Activated naive CD8-positive, alpha-beta T cell treated with anti-CD3 and anti-CD28 coated beads, Interleukin-2, amount 10 ng/mL, durations not matched to agents 7 days and 5 days (primary cell): ENCODE measurements around the gene CACNA2D2. TPM values are rescaled to one million over a fixed set of nuclear protein-coding genes. Genes with fewer than 3 reads are reported as not detected.
A peak's percentile ranks its signal among the peaks of the same experiment; 100 is the strongest.

Source experiments
- ATAC-seq: fragments of 150-1000 bp; cut with Tn5 transposase; one replicate; pipeline ENCODE4 v1.10.0; 2021; ENCODE audit warnings: low read depth, moderate library complexity
- POLR2A ChIA-PET: fragments of 350-600 bp; sonication (Branson Sonifier 250); formaldehyde crosslinking; loops from one replicate; lab custom pipeline; 2021; ENCODE audit warnings: antibody characterized with exemption; lab: Charles Lee
- DNase-seq: peaks from one replicate; pipeline ENCODE4 v3.0.0; 2021
- H3K27ac Mint-ChIP-seq: one replicate; pipeline ENCODE4 v1.8.0; 2022; ENCODE audit warnings: mild to moderate bottlenecking, mixed read lengths
- H3K27me3 Mint-ChIP-seq: one replicate; pipeline ENCODE4 v1.8.0; 2022; ENCODE audit warnings: mild to moderate bottlenecking, moderate library complexity, mixed read lengths
- H3K36me3 Mint-ChIP-seq: one replicate; pipeline ENCODE4 v1.8.0; 2021; ENCODE audit warnings: mild to moderate bottlenecking, mixed read lengths
- H3K4me1 Mint-ChIP-seq: one replicate; pipeline ENCODE4 v1.8.0; 2021; ENCODE audit warnings: mixed read lengths
- H3K4me3 Mint-ChIP-seq: one replicate; pipeline ENCODE4 v1.8.0; 2022; ENCODE audit warnings: mild to moderate bottlenecking, moderate library complexity, mixed read lengths
- H3K9me3 Mint-ChIP-seq: one replicate; pipeline ENCODE4 v1.8.0; 2021; ENCODE audit warnings: mixed read lengths
- total RNA-seq, 2 experiments: library from RNA; stranded (reverse); gene quantifications; one replicate each; pipeline ENCODE4 v1.2.3, GENCODE V29; 2021

Gene CACNA2D2
- total RNA-seq, 2 experiments from 2014 or later: 2.1 to 2.5 TPM

DNA sequence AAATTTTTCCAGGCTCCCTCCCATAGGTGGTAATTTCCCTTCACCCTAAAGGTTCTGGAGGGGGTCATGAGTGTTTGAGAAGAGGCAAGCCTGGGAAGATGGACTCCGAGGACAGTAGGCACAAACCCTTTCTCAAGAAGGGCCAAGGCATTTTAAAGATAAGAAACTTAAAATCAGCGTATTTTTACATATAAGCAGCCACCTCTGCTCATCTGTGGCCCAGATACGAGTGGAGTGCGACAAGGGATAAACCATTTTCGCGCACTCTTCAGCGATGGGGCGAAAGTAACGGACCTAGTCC is 163.3 kb downstream of the CACNA2D2 start:
- ATAC-seq (no peak), DNase-seq (no peak)
- Mint-ChIP-seq H3K27me3 (no peaks in the 10 kb centered on the region), H3K27ac (peak overlapping the region; percentile 99), H3K4me3 (peak overlapping the region; percentile 99), H3K36me3 (peaks cover 43% of the 10 kb centered on the region), H3K9me3 (no peaks in the 10 kb centered on the region), H3K4me1 (peaks cover 32% of the 10 kb centered on the region)
- POLR2A ChIA-PET: interaction anchor here (0.8 to 10.5 kb wide), 17 partner anchors 11 to 1045 kb away, joined by 3 to 439 read pairs (median 5); partner anchors contain the start of genes C3orf18, CISH, CYB561D2 and HEMK1

DNA sequence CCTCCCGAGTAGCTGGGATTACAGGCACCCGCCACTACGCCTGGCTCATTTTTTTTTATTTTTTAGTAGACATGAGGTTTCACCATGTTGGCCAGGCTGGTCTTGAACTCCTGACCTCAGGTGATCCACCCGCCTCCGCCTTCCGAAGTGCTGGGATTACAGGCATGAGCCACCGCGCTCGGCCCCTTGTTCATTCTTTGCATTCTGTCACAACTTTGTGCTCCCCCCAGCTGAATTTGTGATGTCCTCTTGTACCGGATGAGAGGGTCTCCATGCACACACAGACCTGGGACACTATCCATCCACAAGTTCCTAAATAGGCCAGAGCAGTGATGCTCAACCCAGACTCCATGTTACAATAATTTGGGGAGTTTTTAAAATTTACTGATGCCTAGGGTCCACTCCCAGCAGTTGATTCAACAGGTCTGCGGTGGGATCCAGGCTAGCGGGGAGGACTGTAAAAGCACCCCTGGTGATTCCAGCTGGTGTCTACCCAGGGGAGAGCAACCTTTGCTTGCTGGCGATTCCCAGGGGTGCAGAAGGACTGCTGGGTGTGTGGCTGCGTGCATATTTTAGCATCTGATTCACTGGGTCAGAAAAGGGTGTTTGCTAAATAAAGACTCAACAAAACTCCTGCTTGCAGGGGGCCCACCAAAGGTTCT is 163.8 kb downstream of the CACNA2D2 start:
- Mint-ChIP-seq H3K4me3 (peak overlapping the region; percentile 99), H3K36me3 (peaks cover 41% of the 10 kb centered on the region), H3K4me1 (peaks cover 32% of the 10 kb centered on the region), H3K27ac (peak overlapping the region; percentile 99), H3K27me3 (no peaks in the 10 kb centered on the region), H3K9me3 (no peaks in the 10 kb centered on the region)
- DNase-seq: no peak
- ATAC-seq: no peak
- POLR2A ChIA-PET: interaction anchor here (0.8 to 10.5 kb wide), 15 partner anchors 9 to 536 kb away, joined by 3 to 439 read pairs (median 30); partner anchors contain the start of genes C3orf18, CISH, CYB561D2 and HEMK1

DNA sequence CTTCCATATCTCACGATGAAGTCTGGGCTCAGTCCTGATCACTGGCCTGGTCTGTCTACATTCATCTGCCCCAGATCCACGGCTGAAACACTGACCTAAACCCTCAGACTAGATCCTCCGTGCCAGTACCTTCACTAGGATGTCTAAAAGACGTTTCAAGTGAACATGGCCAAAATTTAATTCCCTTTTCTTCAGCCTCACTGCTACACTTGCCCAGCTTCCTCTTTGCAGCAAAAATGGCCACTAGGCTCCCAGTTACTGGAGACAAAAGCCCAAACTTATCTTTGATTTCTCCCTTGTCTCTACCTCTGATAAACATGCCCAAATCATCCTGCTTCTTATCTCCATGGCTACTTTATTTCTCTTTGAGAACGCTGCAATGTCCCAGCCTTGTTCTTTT is 164.5 kb downstream of the CACNA2D2 start:
- peaks cover 38% of the 10 kb centered on the region for H3K4me1 Mint-ChIP-seq
- POLR2A ChIA-PET: interaction anchor here (0.6 to 10.5 kb wide), 12 partner anchors 10 to 988 kb away, joined by 3 to 439 read pairs (median 36); partner anchors contain the start of genes C3orf18, CISH, CYB561D2 and GNAI2
- H3K36me3 Mint-ChIP-seq: peaks cover 45% of the 10 kb centered on the region
- H3K9me3 Mint-ChIP-seq: no peaks in the 10 kb centered on the region
- peak overlapping the region; percentile 99 for H3K27ac Mint-ChIP-seq
- no peak for ATAC-seq
- peak overlapping the region; percentile 99 for H3K4me3 Mint-ChIP-seq
- DNase-seq: no peak
- H3K27me3 Mint-ChIP-seq: no peaks in the 10 kb centered on the region

DNA sequence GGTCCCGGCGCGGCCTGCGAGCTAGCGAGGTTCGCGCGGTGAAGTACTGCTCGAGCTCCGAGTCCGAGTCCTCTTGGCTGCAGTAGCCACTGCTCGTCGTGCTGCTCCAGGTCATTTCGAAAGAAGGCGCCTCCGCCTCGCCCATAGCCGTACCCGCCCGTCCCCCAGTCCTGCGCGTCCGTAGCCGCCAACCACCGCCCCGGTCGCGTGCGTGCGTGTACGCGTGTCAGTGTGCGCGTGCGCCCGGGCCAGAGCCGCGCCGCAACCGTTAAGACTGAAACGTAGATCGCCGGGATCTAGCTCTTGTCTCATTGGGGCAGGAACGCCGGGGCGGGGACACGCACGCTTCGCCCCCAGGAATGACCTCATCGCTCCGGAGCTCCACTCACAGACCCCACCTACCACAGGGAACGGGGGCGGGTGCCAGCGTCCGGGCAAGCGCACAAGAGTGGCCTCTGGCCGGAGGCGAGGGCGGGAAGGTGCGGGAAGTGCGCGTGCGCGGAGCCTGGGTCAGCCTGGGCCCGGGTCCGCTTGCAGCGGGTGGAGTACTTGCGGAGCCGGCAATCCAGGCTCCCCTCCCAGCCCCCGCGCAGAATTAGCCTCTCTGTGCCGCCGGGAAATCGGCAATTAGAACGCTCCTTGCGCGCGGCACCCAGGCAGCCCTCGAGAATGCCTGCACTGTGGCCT is 166.1 kb downstream of the CACNA2D2 start:
- peaks cover 43% of the 10 kb centered on the region for H3K4me1 Mint-ChIP-seq
- DNase-seq (peak; percentile 93), ATAC-seq (peak; percentile 69)
- H3K36me3 Mint-ChIP-seq: peaks cover 50% of the 10 kb centered on the region
- H3K27me3 Mint-ChIP-seq: no peaks in the 10 kb centered on the region
- H3K4me3 Mint-ChIP-seq: peak overlapping the region; percentile 99
- H3K27ac Mint-ChIP-seq: peak overlapping the region; percentile 99
- POLR2A ChIA-PET: interaction anchor here (0.6 to 10.5 kb wide), 31 partner anchors 8 to 1935 kb away, joined by 3 to 439 read pairs (median 5); partner anchors contain the start of genes C3orf18, CISH, CYB561D2 and GNAI2
- no peaks in the 10 kb centered on the region for H3K9me3 Mint-ChIP-seq

DNA sequence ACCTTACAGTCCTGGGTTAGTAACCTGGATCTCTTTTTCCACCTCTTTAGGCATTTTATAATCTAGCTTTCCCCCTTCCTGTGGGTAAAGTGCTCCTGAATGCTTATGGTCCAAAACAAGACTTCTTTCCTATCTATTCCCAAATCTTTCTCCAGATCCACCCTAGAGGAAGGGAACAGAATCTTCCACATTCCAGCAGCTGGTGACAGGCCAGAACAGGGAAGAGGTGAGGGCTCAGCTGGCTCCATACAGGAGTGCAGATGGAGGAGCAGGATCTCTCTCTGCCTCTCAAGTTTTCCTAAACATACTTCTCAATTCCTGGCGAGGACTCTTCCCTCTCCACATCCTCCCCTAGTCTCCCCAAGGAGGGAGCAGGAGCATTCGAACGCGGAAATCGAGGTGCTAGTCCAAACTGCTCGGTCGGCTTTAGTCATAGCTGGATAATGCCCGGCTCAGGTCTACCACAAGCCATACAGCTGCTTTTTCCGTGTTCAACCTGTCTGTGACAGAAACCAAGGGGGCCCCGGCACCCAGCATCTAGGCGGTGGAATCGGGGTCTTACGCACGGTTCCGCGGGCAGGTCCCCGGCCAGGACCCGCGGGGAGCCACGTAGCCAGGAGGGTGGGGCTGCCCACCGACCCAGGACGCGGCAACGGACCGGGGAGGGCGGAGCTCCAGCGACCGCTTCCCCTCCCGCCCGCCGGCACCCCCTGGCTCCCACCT is 166.8 kb downstream of the CACNA2D2 start:
- ATAC-seq (no peak), DNase-seq (no peak)
- Mint-ChIP-seq H3K4me1 (peaks cover 38% of the 10 kb centered on the region), H3K9me3 (no peaks in the 10 kb centered on the region), H3K4me3 (peak overlapping the region; percentile 99), H3K27ac (peak overlapping the region; percentile 99), H3K27me3 (no peaks in the 10 kb centered on the region), H3K36me3 (peaks cover 55% of the 10 kb centered on the region)
- POLR2A ChIA-PET: interaction anchor here (0.6 to 10.5 kb wide), 29 partner anchors 8 to 1049 kb away, joined by 3 to 439 read pairs (median 6); partner anchors contain the start of genes C3orf18, CISH, CYB561D2 and GNAI2

DNA sequence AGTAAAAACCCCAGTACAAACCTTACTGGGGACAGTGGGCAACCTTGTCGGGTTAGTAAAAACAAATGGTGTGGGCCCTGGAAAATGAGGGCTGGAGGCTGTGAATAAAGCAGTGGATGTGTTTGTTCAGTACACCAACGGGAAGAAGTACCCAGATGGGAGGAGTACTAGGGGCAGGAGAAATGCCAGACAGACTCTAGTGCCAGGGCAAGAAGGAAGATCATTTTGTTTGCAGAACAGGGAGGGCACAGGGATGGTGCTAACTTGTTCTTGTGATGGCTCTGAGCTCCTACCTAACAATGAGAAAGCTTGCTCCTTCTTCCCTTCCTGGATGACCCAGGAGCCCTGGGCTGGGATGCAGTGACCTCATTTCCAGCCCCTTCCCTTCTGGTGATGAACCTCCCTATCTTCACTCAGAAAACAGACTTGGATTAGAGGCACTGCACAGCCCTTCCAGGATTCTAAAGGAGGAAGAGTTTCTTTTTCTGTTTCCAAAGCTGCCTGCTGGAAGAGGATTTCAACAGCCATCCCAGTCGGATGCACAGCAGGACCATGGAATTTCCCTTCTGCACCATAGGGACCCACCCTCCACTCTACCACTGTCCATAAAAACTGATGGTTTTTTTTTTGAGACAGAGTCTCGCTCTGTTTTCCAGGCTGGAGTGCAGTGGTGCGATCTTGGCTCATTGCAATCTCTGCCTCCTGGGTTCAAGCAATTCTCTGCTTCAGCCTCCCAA is 168.9 kb downstream of the CACNA2D2 start:
- DNase-seq (no peak), ATAC-seq (no peak)
- peak overlapping the region; percentile 99 for H3K27ac Mint-ChIP-seq
- peaks cover 40% of the 10 kb centered on the region for H3K4me1 Mint-ChIP-seq
- peak overlapping the region; percentile 74 for H3K4me3 Mint-ChIP-seq
- POLR2A ChIA-PET: interaction anchor here (0.6 to 10.5 kb wide), 8 partner anchors 10 to 275 kb away, joined by 3 to 439 read pairs (median 4); partner anchors contain the start of genes CISH, CYB561D2, HEMK1 and HYAL3
- no peaks in the 10 kb centered on the region for H3K27me3 Mint-ChIP-seq
- peaks cover 63% of the 10 kb centered on the region for H3K36me3 Mint-ChIP-seq
- no peaks in the 10 kb centered on the region for H3K9me3 Mint-ChIP-seq

DNA sequence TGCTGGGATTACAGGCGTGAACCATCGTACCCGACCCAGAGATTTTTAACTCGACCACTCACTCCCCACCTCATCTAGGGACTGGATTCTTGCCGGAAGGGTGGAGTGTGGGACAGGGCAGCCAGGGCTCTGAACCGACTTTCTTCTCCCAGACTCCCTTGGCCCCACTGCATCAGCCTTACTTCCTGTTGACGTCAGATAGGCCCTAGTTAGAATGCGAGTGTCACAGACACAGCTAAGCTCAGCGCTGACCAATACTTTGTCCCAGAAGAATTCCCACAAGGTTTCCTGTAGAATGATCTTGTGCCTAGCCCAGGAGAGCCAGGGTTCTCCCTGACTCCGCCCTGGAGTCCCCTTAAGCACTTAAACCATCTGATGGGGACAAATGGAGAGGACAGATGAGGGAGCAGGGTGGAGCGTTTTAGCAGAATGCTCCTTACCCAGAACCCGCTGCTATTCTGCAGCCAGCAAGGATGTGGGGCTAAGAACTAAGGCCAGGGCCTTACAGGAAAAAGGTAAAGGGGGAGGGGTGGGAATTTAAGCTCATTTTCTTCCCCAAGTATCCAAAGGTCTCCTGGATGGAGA is 169.6 kb downstream of the CACNA2D2 start:
- Mint-ChIP-seq H3K4me3 (peak overlapping the region; percentile 74), H3K27ac (peak overlapping the region; percentile 99), H3K4me1 (peaks cover 36% of the 10 kb centered on the region), H3K36me3 (peaks cover 57% of the 10 kb centered on the region), H3K27me3 (no peaks in the 10 kb centered on the region), H3K9me3 (no peaks in the 10 kb centered on the region)
- no peak for ATAC-seq
- DNase-seq: no peak
- POLR2A ChIA-PET: interaction anchor here (0.6 to 10.5 kb wide), 9 partner anchors 9 to 275 kb away, joined by 3 to 439 read pairs (median 4); partner anchors contain the start of genes CISH, CYB561D2, HEMK1 and HYAL3

DNA sequence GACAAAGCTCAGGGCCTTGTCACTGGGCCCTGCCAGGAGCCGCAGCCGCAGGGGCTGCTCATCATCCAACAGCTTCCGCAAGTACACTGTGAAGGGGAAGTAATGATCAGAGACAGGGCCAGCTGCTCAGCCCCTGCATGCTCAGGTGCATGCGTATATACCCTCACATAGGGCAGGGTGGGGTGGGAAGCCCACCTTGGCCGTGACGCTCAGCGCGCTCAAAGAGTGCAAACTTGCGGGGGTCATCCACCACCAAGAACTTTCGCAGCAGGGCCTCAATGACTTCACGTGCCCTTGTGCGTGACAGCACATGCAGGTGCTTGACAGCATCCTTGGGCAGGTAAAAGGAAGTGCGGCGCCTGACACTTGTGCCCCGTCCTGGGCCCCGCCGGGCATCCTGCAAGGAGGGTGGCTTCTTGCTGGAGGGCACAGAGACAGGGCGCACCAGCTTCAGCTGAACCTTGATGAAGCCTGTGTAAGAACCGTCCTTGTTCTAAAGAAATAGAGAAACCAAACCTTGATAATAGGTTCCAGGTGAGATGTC is 172.0 kb downstream of the CACNA2D2 start:
- H3K27ac Mint-ChIP-seq: peak overlapping the region; percentile 21
- peaks cover 43% of the 10 kb centered on the region for H3K4me1 Mint-ChIP-seq
- H3K36me3 Mint-ChIP-seq: peaks cover 41% of the 10 kb centered on the region

DNA sequence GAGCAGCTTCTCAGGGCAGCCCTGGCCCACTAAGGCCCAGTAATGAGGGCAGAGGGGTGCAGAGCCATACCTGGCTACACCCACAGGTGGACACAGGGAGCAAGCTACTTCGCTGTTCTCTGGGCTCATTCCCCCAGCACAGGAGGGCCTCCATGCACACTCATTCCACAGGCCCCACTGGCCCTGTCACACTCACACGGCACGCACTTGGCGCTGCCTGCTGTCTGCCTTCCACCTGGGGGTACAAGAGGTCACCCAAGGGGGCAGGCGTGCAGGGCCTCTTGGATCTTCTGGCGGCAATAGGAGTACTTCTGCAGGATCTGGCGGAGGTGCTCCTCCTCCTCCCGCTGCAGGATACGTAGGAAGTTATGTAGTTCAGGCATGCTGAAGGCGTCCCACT is 173.1 kb downstream of the CACNA2D2 start:
- Mint-ChIP-seq H3K4me1 (peaks cover 37% of the 10 kb centered on the region), H3K27ac (no peak overlapping the region), H3K4me3 (no peak overlapping the region), H3K36me3 (peaks cover 30% of the 10 kb centered on the region), H3K27me3 (no peaks in the 10 kb centered on the region), H3K9me3 (no peaks in the 10 kb centered on the region)
- no peak for DNase-seq
- ATAC-seq: no peak
- POLR2A ChIA-PET: interaction anchor here (0.5 to 4.9 kb wide), 4 partner anchors 7 to 1170 kb away, joined by 3 to 76 read pairs (median 18); partner anchors contain the start of genes DCAF1, IFRD2 and RASSF1

More for the DNA sequence above, 172.0 kb downstream of the CACNA2D2 start:
- Mint-ChIP-seq H3K27me3 (no peaks in the 10 kb centered on the region), H3K9me3 (no peaks in the 10 kb centered on the region), H3K4me3 (no peak overlapping the region)
- ATAC-seq: no peak
- DNase-seq: no peak
- POLR2A ChIA-PET: interaction anchor here (1.3 to 4.9 kb wide), 3 partner anchors 9 to 39 kb away, joined by 4 to 30 read pairs (median 5); partner anchors contain the start of genes HYAL3, IFRD2, NAA80 and RASSF1

DNA sequence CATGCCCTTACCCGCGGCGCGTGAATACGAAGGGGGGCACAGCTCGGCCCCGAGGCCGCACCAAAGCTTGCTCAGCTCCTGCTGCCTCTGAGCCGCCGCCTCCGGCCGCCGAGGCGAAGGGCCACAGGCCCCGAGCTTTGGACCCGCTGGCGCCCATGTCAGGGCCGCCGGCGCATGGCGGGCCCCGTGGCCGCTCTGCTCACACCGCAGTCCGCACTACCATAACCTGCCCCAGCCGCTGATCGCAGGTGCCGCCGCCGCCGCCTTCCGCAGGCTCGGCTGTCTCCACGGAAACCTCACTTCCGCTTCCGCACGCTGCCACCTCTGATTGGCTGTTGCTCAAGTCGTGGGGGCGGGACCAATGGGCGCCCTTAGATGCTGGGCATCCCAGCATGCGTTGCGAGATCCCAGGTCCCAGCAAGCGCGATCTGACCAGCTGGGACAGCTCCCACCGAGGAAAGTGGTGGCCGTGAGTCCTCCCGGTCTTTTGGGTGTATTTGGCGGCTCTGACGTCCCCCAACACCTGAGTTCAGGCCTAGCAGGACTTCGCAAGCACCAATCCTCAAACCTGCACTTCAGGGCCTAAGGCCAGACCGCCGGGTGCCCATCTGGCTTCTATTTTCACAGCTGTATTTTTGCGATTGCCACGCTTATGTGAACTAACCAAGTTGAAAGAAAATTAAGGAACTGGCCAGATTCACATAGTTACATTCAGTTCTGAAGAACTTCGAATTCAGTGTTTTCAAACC is 175.3 kb downstream of the CACNA2D2 start, which contains the start of gene TUSC2:
TUSC2 (minus strand) TSS at position 281 of the 749 bp plus-strand sequence; CDS start at position 157, 124 bp downstream.
- Mint-ChIP-seq H3K27me3 (no peaks in the 10 kb centered on the region), H3K4me1 (peaks cover 23% of the 10 kb centered on the region), H3K4me3 (peak within 1 kb of the TSS; percentile 95), H3K9me3 (no peaks in the 10 kb centered on the region), H3K36me3 (peaks cover 19% of the 10 kb centered on the region), H3K27ac (peak within 1 kb of the TSS; percentile 88)
- peak; percentile 87 for ATAC-seq
- POLR2A ChIA-PET: interaction anchor here (1.0 to 4.9 kb wide), 16 partner anchors 9 to 239 kb away, joined by 3 to 76 read pairs (median 4); partner anchors contain the start of genes CYB561D2, HYAL3, IFRD2 and NAA80
- DNase-seq: peak; percentile 95

DNA sequence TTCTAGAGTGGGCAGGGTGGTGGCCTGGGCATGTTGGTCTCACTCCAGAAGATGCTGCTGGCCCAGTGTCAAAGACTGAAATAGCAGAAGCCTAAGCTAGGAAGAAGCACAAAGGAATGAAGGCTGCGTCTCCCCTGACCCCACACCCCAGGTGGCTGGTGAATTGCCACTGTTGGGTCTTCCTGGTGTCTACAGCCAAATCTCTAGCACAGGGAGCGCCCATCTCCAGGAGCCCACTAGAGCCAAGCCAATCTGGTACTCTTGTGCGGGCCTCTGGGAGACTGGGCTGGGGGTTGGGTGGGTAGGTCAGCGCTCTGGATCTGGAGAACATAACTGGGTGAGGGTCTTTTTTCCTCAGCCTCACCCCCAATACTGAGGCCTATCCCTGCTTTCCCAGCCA is 176.3 kb downstream of the CACNA2D2 start:
- POLR2A ChIA-PET: interaction anchor here (1.2 to 4.9 kb wide), 8 partner anchors 9 to 35 kb away, joined by 3 to 76 read pairs (median 8); partner anchors contain the start of genes CYB561D2, HYAL3, IFRD2 and NAA80
- H3K9me3 Mint-ChIP-seq: no peaks in the 10 kb centered on the region
- peaks cover 17% of the 10 kb centered on the region for H3K36me3 Mint-ChIP-seq
- H3K4me1 Mint-ChIP-seq: peaks cover 23% of the 10 kb centered on the region
- peak overlapping the region; percentile 95 for H3K4me3 Mint-ChIP-seq
- no peaks in the 10 kb centered on the region for H3K27me3 Mint-ChIP-seq
- peak overlapping the region; percentile 70 for H3K27ac Mint-ChIP-seq
- DNase-seq (no peak), ATAC-seq (no peak)
